HepG2 (cell line): ENCODE measurements around the gene PLCG1. TPM values are rescaled to one million over a fixed set of nuclear protein-coding genes. Genes with fewer than 3 reads are reported as not detected.

Experiments used
- ARNT2 ChIP-seq: sonication (generic); formaldehyde crosslinking; IDR thresholded peaks from 2 replicates; pipeline ENCODE4 v1.8.0; 2022; ENCODE audit warnings: mild to moderate bottlenecking, low read depth, missing genetic modification reagents, moderate library complexity
- CEBPB ChIP-seq: IDR thresholded peaks from 2 replicates; pipeline ENCODE4 v1.6.1; 2011; ENCODE audit warnings: low read depth, low read length, improper control_type of control experiment, borderline replicate concordance
- CREB1 ChIP-seq, 2 experiments: fragments of 450-650 bp in 1 of 2; IDR thresholded peaks; 2 replicates each; pipeline ENCODE4 v1.6.1; 2016 to 2017; ENCODE audit warnings: control low read depth in 1 of 2, mild to moderate bottlenecking in 1 of 2, missing compliant biosample characterization in 1 of 2, missing genetic modification characterization in 1 of 2
- CREBL2 ChIP-seq: sonication (generic); formaldehyde crosslinking; IDR thresholded peaks from 2 replicates; pipeline ENCODE4 v1.8.1; 2023; ENCODE audit warnings: missing genetic modification reagents, mild to moderate bottlenecking, borderline replicate concordance
- EHMT2 ChIP-seq: fragments of 200-600 bp; sonication (generic); IDR thresholded peaks from 2 replicates; pipeline ENCODE4 v1.7.0; 2017; ENCODE audit warnings: antibody characterized with exemption, low read depth, low read length, borderline replicate concordance
- MEIS1 ChIP-seq: sonication (generic); formaldehyde crosslinking; IDR thresholded peaks from 2 replicates; pipeline ENCODE4 v1.9.0; 2021; ENCODE audit warnings: mild to moderate bottlenecking, missing genetic modification reagents, moderate library complexity, borderline replicate concordance
- MTA1 ChIP-seq: sonication (generic); formaldehyde crosslinking; IDR thresholded peaks from 2 replicates; pipeline ENCODE4 v1.4.0; 2020; ENCODE audit warnings: missing genetic modification reagents, mild to moderate bottlenecking, borderline replicate concordance
- MXD1 ChIP-seq: sonication (generic); formaldehyde crosslinking; IDR thresholded peaks from 2 replicates; pipeline ENCODE4 v1.4.0; 2020; ENCODE audit warnings: mild to moderate bottlenecking, missing genetic modification reagents
- PAXIP1 ChIP-seq: sonication (generic); formaldehyde crosslinking; conservative IDR thresholded peaks from 2 replicates; pipeline ENCODE4 v1.4.0; 2020; ENCODE audit warnings: mild to moderate bottlenecking, missing genetic modification reagents, moderate library complexity
- REXO4 ChIP-seq: sonication (generic); formaldehyde crosslinking; IDR thresholded peaks from 2 replicates; pipeline ENCODE4 v1.8.0; 2022; ENCODE audit warnings: missing genetic modification reagents, mild to moderate bottlenecking, borderline replicate concordance
- SAP130 ChIP-seq: IDR thresholded peaks from 2 replicates; pipeline ENCODE4 v1.6.1; 2016; ENCODE audit warnings: low read depth
- SRSF1 ChIP-seq: fragments of 200-400 bp; formaldehyde crosslinking; optimal IDR thresholded peaks from 2 replicates; pipeline ENCODE3; 2017; ENCODE audit warnings: mild to moderate bottlenecking, low read depth, low read length, moderate library complexity
- XBP1 ChIP-seq: sonication (generic); formaldehyde crosslinking; IDR thresholded peaks from 2 replicates; pipeline ENCODE4 v1.5.0; 2020; ENCODE audit warnings: missing genetic modification reagents
- ZNF232 ChIP-seq: sonication (generic); formaldehyde crosslinking; IDR thresholded peaks from 2 replicates; pipeline ENCODE4 v1.4.0; 2020; ENCODE audit warnings: missing genetic modification reagents, borderline replicate concordance
- ZNF318 ChIP-seq: sonication (generic); formaldehyde crosslinking; IDR thresholded peaks from 2 replicates; pipeline ENCODE4 v1.4.0; 2020; ENCODE audit warnings: mild to moderate bottlenecking, missing genetic modification reagents
- ZNF747 ChIP-seq: sonication (generic); formaldehyde crosslinking; IDR thresholded peaks from 2 replicates; pipeline ENCODE4 v1.8.1; 2023; ENCODE audit warnings: missing genetic modification reagents, mild to moderate bottlenecking, borderline replicate concordance
- polyA plus RNA-seq, 8 experiments: library from polyadenylated mRNA; depleted of rRNA in 3 of 8; stranded (reverse) in 7 of 8; unstranded in 1 of 8; fragments of >200 nt; fragmentation: Illumina TruSeq in 4 of 8; extraction: Trizol in 4 of 8; gene quantifications; 2 replicates each; pipeline versions ENCODE4 v1.2.1 to v1.2.3, GENCODE V29; 2011 to 2016; ENCODE audit warnings: low read depth in 4 of 8, missing spikeins in 1 of 8, mixed read lengths in 1 of 8; ENCODE audit not compliant: insufficient read depth in 1 of 8
- total RNA-seq, 5 experiments: library from RNA; depleted of rRNA; stranded (reverse); fragments of >200 nt; fragmentation: Illumina TruSeq; extraction: Trizol; gene quantifications; 2 replicates each; pipeline ENCODE4 v1.2.3, GENCODE V29; 2016; ENCODE audit warnings: low read depth in 1 of 5

Gene PLCG1
- total and polyA plus RNA-seq, 2 of the 13 experiments (the other 11 are each of a cell fraction or from before 2014, with no cell fraction given): 85.3 to 158 TPM

GRCh38 chr20:41138475-41139226, 1.3 kb downstream of the PLCG1 start (continued):
- TF ChIP-seq PAXIP1 (no peak), REXO4 (CRISPR knock-in tag) (no peak), MXD1 (CRISPR knock-in tag) (no peak), CEBPB (no peak), XBP1 (CRISPR knock-in tag) (no peak), MEIS1 (0 out of 2 replicates have a peak, but pooled peaks have one; percentile 21), ZNF232 (no peak), ARNT2 (no peak), ZNF747 (CRISPR knock-in tag) (no peak), SAP130 (0 out of 2 replicates have a peak, but pooled peaks have one; percentile 7), CREB1 (IDR thresholded peaks at IDR 0.05) (no peak), CREB1 (CRISPR knock-in tag; IDR thresholded peaks at IDR 0.05) (no peak), ZNF318 (CRISPR knock-in tag) (0 out of 2 replicates have a peak, but pooled peaks have one; percentile 75), EHMT2 (no peak), SRSF1 (no peak), CREBL2 (no peak), MTA1 (CRISPR knock-in tag) (0 out of 2 replicates have a peak, but pooled peaks have one; percentile 32)
